ENCODE data around the gene PIGH. TPM values are rescaled to one million over a fixed set of nuclear protein-coding genes. Genes with fewer than 3 reads are reported as not detected.

PIGH gene
- total RNA-seq, 1 experiment from 2014 or later, result 27.2 TPM

DNA sequence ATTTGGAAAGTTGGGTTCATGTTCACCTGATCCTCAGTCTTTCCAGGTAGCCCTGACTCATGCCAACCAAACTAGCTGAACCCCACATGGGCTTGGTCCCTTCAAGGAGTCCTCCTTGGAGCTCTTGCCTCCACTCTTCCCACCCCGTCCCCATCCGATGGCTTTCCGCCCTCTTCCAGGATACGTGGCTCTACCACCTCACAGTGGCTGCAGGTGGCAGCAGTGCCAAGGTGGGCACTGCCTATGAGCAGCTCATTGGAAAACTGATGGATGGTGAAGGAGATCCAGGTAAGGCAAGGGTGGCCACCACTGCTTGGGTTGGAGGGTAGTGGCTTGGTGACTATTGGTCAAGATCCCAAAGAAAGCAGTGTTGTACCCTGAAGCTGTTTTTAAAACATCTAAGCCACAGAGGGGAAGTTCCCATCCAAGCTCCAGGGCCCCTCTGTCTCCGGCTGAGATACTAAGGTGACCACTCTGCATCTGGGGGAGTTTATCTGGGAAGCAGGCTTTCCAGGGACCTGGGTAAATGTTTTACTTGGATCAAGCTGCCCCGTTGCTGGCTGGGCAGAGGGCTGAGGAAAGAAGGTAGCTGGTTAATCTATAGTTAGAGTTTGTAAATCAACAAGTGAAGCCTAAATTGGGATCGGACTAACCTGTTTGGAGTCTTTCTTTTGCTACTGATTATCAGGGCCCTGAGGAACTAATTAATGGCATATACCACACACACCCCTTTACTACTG lies 23.7 kb downstream of the PIGH start:
- DNase-seq (ENCODE audit: extremely low read depth, low read depth), result no peak

DNA sequence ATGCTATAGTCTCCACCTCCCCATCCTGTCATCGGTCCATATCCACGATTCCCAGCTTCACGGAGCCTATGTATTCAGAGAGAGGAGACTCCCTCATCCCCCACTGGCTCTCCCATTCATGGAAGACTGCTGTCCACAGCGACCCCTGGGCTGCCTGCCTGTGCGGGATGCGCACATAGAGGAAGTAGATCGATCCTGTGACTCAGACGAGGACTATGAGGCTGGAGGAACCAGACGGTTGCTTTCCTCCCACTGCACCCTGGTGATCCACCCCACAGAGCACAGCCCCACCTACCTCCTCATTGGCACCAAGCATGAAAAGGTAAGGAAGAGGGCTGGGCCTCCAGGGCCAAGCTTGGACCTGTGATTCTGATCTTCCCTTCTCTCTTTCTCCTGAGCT lies 24.4 kb downstream of the PIGH start:
- DNase-seq (ENCODE audit: extremely low read depth, low read depth), result no peak

DNA sequence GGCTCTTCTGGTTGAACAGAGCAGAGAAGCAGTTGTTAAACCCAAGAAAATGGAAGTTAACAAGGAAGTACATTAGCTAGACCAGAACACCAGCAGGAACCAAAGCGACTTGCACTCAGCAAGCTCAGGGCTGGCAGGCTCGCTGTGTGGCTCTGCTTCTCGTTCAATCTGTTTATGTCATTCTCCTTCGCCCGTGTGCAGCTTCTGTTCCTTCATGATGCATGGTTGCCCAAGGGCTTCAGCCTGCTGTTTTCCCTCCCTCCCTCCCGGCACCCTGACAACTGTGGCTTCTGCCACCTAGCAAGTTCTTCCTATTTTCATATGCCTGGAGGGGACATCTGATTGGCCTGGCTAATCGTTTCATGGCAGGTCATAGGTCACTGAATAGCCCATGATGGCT lies 25.3 kb downstream of the PIGH start:
- no peak for DNase-seq (ENCODE audit: extremely low read depth, low read depth)

- no peak for DNase-seq (ENCODE audit: extremely low read depth, low read depth)
Measured at GRCh38 chr14:67574156-67574555, 25.9 kb downstream of the PIGH start.

- DNase-seq (ENCODE audit: extremely low read depth, low read depth), result no peak
Measured at GRCh38 chr14:67573228-67574010, 26.6 kb downstream of the PIGH start.

GRCh38 chr14:67572608-67573007 lies 27.5 kb downstream of the PIGH start:
- no peak for DNase-seq (ENCODE audit: extremely low read depth, low read depth)

GRCh38 chr14:67571991-67572323 lies 28.1 kb downstream of the PIGH start:
- DNase-seq (ENCODE audit: extremely low read depth, low read depth), result no peak

GRCh38 chr14:67571275-67571990 lies 28.6 kb downstream of the PIGH start:
- DNase-seq (ENCODE audit: extremely low read depth, low read depth), result peak; percentile 58

DNA sequence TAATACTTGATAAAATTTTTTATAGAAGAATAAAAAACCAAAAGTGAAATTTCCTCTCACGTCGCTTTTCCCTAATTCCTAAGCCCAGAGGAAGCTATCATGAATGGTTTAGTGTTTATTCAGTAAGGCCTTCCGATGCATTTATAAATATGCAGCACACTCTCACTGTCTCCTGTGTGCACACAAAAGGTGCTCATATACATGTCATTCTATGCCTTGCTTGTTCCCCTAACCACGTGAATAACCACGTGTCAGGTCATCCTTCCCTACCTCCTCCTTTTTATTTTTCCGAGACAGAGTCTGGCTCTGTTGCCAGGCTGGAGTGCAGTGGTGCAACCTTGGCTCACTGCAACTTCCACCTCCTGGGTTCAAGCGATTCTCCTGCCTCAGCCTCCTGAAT lies 29.6 kb downstream of the PIGH start:
- DNase-seq (ENCODE audit: extremely low read depth, low read depth), result no peak

GRCh38 chr14:67569651-67570290 lies 30.3 kb downstream of the PIGH start:
- DNase-seq (ENCODE audit: extremely low read depth, low read depth), result no peak

DNA sequence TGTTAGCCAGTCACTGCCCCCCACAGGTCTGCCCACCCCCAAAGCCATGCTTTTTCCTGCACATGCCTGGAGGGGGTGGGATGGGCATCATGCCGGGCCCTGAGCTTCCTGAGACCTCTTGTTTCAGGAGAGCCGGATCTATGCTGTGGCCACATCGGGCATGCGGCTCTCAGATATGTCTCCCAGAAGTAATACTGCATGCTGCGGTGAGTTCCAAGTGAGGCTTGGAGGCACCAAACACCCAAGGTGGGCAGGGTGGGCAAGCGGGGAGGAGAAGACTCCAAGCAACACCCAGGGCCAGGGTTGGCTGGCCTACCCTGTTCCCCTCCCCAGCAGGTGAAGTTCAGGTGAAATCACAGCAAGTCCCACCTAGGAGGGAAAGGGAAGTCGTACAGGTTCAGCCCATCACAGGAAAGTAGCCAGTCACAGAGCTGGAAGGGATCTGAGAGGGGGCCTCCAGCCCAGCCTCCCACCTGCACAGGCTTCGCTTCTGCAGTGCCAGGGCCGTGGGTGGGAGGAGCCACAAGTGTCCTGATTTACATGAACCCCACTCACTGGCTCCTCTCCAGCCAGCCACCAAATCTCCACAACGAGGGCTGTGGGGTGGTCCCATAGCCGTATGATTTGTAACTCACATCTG lies 30.9 kb downstream of the PIGH start:
- no peak for DNase-seq (ENCODE audit: extremely low read depth, low read depth)

- no peak for DNase-seq (ENCODE audit: extremely low read depth, low read depth)
Measured at GRCh38 chr14:67567654-67568053, 32.4 kb downstream of the PIGH start.

DNA sequence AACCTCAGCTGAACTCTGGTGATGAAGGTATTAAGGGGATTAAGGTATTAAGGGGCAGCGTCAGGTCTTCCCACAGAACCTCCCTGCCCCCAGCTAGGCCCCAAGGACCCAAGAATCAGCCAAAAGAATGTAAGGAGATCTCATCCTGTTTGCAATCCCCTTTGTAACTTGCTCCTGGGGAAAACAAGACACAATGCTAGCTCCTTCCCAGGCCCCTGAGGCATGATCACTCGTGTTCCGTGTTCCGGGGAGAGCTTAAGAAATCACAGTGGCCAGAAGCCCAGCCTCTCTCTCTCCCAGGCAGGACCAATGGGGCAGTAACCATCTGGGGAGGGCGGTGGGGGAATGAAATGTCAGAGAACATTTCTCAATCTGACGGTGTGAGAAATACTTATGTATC lies 33.2 kb downstream of the PIGH start:
- no peak for DNase-seq (ENCODE audit: extremely low read depth, low read depth)

DNA sequence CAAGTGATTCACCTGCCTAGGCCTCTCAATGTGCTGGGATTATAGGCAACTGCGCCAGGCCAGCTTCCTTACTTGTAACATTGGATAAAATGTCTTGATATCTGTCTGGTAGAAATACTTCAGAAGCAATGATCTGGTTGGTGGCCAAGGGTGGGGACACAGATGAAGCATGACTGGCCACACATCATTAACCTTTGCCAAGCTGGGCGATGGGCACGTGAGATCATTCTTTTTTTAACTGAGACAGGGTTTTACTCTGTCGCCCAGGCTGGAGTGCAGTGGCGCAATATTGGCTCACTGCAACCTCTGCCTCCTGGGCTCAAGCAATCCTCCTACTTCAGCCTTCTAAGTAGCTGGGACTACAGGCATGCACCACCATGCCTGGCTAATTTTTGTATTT lies 35.8 kb downstream of the PIGH start:
- no peak for DNase-seq (ENCODE audit: extremely low read depth, low read depth)

- DNase-seq (ENCODE audit: extremely low read depth, low read depth), result no peak
Measured at GRCh38 chr14:67562776-67563150, 37.3 kb downstream of the PIGH start.

GRCh38 chr14:67562025-67562775 lies 37.9 kb downstream of the PIGH start:
- DNase-seq (ENCODE audit: extremely low read depth, low read depth), result no peak

DNA sequence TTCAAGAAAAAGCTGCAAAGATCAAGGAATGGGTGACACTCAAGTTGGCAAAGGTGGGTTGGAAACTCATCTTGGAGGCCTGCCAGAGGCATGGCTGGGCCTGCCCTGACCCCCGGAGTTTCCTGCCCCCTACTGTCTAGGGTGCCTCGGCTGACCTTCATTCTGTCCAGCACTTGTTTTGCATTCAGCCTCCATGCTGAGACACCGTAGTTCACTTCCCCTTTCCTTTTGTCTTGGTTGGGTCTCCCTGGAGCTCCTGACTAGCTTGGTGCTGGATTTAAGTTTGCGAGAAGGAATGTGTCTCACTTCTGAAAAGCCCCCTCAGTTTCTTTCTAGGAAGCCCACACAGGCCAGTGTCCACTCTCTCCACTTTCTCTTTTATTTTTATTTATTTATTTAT lies 40.4 kb downstream of the PIGH start:
- no peak for DNase-seq (ENCODE audit: extremely low read depth, low read depth)

GRCh38 chr14:67557656-67558055 lies 42.4 kb downstream of the PIGH start:
- no peak for DNase-seq (ENCODE audit: extremely low read depth, low read depth)

DNA sequence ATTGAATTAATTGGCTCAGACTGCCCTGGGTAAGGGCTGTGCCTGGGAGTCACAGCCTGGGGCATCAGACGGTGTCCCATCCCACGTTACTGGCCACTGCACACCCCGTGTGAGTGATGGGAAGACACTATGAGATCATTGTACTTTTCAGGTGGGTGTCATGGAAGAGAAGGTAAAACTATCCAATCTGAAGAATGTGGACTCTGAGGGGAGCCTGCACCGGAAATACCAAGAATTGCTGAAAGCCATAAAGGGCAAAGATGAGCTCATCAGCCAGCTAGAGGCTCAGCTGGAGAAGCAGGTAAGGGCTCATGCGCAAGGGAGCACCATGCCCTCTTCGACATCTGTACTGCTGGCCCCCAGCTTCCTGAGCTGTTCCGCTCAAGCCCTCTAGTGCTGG lies 43.0 kb downstream of the PIGH start:
- no peak for DNase-seq (ENCODE audit: extremely low read depth, low read depth)

- DNase-seq (ENCODE audit: extremely low read depth, low read depth), result no peak
Measured at GRCh38 chr14:67556671-67557070, 43.4 kb downstream of the PIGH start.

Measured in NCI-H460 (cell line).